22Rv1 (cell line): ENCODE data around the gene PMM2.

ENCODE experiments used
- CTCF ChIP-seq: fragments of 450-650 bp; IDR thresholded peaks from 2 replicates; pipeline ENCODE4 v1.5.1; 2017; ENCODE audit warnings: mild to moderate bottlenecking
- ZFX ChIP-seq: fragments of 450-650 bp; IDR thresholded peaks from 2 replicates; pipeline ENCODE4 v1.6.1; 2017; ENCODE audit warnings: antibody characterized with exemption, borderline replicate concordance

GRCh38 chr16:8848939-8849391 is 51.3 kb downstream of the PMM2 start:
- TF ChIP-seq CTCF, result no peak
- no peak for TF ChIP-seq ZFX
